ENCODE results near the gene SAYSD1.
"Not testable (repeated sequence)": the region's sequence is repeated elsewhere in the genome, so short reads cannot be mapped to it uniquely, and the experiment has no call there.

Gene SAYSD1

GRCh38 chr6:39137245-39137644 is 22.3 kb upstream of the SAYSD1 start:
- no peak for DNase-seq (ENCODE audit: extremely low read depth, insufficient read length)
- Histone ChIP-seq H3K36me3 (ENCODE audit: control insufficient read depth, insufficient read depth, low read length) (no peaks in the 10 kb centered on the region), H3K27me3 (replicated peaks; ENCODE audit: control insufficient read depth, insufficient read depth, low read length) (no peaks in the 10 kb centered on the region), H3K4me3 (replicated peaks; ENCODE audit: low read depth, low read length) (no peak overlapping the region)
- no peak for TF ChIP-seq CTCF (IDR thresholded peaks at IDR 0.05; ENCODE audit: insufficient read depth, low read length, poor library complexity, severe bottlenecking)

DNA sequence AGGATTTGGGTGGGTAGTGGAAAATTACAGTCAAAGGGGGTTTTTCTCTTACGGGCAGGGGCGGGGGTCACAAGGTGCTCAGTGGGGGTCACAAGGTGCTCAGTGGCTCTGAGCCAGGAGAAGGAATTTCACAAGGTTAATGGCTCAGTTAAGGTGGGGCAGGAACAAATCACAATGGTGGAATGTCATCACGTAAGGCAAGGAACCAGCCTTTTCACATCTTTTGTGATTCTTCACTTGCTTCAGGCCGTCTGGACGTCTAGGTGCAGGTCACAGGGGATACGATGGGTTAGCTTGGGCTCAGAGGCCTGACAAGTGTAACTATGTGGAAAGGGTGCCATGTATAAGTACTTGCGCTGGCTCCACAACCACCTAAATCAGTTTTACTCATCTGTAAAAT is 21.2 kb upstream of the SAYSD1 start:
- not testable (repeated sequence) for DNase-seq (ENCODE audit: extremely low read depth, insufficient read length); H3K36me3 ChIP-seq (ENCODE audit: control insufficient read depth, insufficient read depth, low read length)

DNA sequence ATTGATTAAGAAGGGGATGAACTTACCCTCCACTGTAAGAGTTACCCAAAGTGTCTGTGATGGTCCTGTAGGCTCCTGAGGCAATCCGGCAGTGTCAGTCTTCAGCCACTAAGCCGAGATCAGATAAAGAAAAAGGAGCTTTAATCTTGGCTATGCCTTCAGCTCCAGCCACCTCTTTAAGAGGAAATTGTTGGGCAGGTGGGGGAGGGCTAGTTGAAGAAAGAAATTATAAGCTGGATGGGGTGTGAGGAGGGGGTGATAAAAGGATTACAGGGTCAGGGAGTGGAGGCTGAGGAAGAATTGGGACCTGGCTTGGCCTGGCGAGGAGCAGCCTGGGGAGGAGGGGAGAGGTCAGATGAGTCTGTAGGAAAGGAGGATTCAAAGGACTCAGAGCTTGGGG is 19.8 kb upstream of the SAYSD1 start:
- not testable (repeated sequence) for DNase-seq (ENCODE audit: extremely low read depth, insufficient read length); H3K36me3 ChIP-seq (ENCODE audit: control insufficient read depth, insufficient read depth, low read length); H3K4me3 ChIP-seq (replicated peaks; ENCODE audit: low read depth, low read length); H3K27me3 ChIP-seq (replicated peaks; ENCODE audit: control insufficient read depth, insufficient read depth, low read length)

More for the DNA sequence above, 21.2 kb upstream of the SAYSD1 start:
- not testable (repeated sequence) for H3K4me3 ChIP-seq (replicated peaks; ENCODE audit: low read depth, low read length); H3K27me3 ChIP-seq (replicated peaks; ENCODE audit: control insufficient read depth, insufficient read depth, low read length)

DNA sequence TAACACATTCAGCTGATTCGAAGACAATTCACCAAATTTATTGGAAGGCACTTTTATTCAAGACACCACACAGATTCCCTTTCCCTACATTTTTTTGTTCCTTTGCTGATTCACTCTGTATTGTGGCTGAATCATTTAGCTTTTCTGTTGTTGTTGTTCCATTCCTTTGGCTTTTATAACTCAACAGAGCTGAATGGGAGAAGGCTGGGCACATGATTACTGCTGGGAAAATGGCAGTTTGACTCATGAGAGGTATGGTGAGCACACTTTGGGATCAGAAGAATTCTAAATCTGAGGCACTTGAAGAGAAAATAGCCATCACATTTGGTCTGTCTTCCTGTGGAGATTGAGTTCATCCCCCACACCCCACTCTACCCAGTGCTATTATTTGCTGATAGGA is 15.7 kb upstream of the SAYSD1 start:
- no peaks in the 10 kb centered on the region for H3K36me3 ChIP-seq (ENCODE audit: control insufficient read depth, insufficient read depth, low read length)
- DNase-seq (ENCODE audit: extremely low read depth, insufficient read length), result no peak
- H3K27me3 ChIP-seq (replicated peaks; ENCODE audit: control insufficient read depth, insufficient read depth, low read length), result no peaks in the 10 kb centered on the region
- no peak overlapping the region for H3K4me3 ChIP-seq (replicated peaks; ENCODE audit: low read depth, low read length)
- TF ChIP-seq CTCF (IDR thresholded peaks at IDR 0.05; ENCODE audit: insufficient read depth, low read length, poor library complexity, severe bottlenecking), result no peak

DNA sequence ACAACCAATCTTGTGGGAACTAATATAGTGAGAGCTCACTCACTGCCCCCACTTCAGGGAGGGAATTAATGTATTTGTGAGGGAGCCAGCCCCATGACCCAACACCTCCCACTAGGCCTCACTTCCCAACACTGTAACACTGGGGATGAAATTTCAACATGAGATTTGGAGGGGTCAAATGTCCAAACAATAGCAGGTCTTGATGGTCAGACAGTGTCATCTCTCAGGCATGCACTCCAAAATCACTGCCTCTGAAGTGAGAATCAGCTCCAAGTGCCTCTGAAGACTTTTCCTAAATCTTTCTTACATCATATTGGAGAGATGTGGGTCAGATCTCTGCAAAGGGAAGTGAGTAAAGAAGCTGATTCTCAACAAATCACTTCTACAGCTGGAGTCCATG is 13.8 kb upstream of the SAYSD1 start:
- no peak for TF ChIP-seq CTCF (IDR thresholded peaks at IDR 0.05; ENCODE audit: insufficient read depth, low read length, poor library complexity, severe bottlenecking)
- Histone ChIP-seq H3K4me3 (replicated peaks; ENCODE audit: low read depth, low read length) (no peak overlapping the region), H3K27me3 (replicated peaks; ENCODE audit: control insufficient read depth, insufficient read depth, low read length) (no peaks in the 10 kb centered on the region), H3K36me3 (ENCODE audit: control insufficient read depth, insufficient read depth, low read length) (no peaks in the 10 kb centered on the region)
- DNase-seq (ENCODE audit: extremely low read depth, insufficient read length), result no peak

DNA sequence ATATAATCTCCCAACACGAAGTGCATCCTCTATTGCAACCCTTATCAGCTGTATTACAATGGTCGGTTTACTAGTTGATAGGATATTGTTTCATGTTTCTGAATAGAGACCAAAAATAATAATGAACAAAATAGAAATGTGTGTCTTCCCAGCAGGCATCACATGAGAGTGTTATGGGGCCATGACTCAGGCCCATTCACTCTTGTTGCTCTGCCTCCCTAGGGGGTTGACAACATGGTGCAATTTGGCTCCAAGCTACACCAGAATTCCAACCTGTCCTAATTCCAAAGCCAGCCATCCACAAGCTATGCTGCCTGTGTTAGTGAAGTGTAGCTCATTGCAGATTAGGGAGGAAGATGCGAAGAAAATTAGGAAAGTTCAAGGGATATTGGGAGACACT is 13.1 kb upstream of the SAYSD1 start:
- DNase-seq (ENCODE audit: extremely low read depth, insufficient read length), result no peak
- no peak overlapping the region for H3K4me3 ChIP-seq (replicated peaks; ENCODE audit: low read depth, low read length)
- TF ChIP-seq CTCF (IDR thresholded peaks at IDR 0.05; ENCODE audit: insufficient read depth, low read length, poor library complexity, severe bottlenecking), result no peak
- no peaks in the 10 kb centered on the region for H3K36me3 ChIP-seq (ENCODE audit: control insufficient read depth, insufficient read depth, low read length)
- no peaks in the 10 kb centered on the region for H3K27me3 ChIP-seq (replicated peaks; ENCODE audit: control insufficient read depth, insufficient read depth, low read length)

DNA sequence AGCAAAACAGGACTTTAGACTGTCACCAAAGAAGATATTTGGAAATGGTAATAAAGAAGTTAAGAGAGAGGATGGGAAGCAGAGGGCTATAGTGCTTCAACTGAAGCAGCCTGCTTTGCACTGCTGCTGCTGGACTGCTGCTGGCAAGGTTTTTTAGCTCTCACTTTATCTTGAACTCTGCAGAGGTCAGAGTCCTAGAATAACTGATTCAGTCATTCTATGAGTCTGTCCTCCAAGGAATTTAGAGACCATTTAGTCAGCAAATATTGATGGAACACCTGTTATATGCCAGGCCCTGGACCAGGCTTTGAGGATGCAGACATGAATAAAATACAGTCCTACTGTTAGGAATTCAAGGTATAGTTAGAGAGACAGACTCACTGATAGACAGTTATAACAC is 9.1 kb upstream of the SAYSD1 start:
- no peak overlapping the region for H3K4me3 ChIP-seq (replicated peaks; ENCODE audit: low read depth, low read length)
- no peak for TF ChIP-seq CTCF (IDR thresholded peaks at IDR 0.05; ENCODE audit: insufficient read depth, low read length, poor library complexity, severe bottlenecking)
- H3K36me3 ChIP-seq (ENCODE audit: control insufficient read depth, insufficient read depth, low read length), result no peaks in the 10 kb centered on the region
- no peak for DNase-seq (ENCODE audit: extremely low read depth, insufficient read length)
- H3K27me3 ChIP-seq (replicated peaks; ENCODE audit: control insufficient read depth, insufficient read depth, low read length), result no peaks in the 10 kb centered on the region
